HG02943 (cell line): Measurements from ENCODE around the gene PLCG1.
A peak's percentile ranks its signal among the peaks of the same experiment; 100 is the strongest.
"Not testable (repeated sequence)": the region's sequence is repeated elsewhere in the genome, so short reads cannot be mapped to it uniquely, and the experiment has no call there.

Source experiments
- ATAC-seq: cut with Tn5 transposase; IDR thresholded peaks from one replicate; pipeline ENCODE4 v1.9.1; 2021; ENCODE audit warnings: mild to moderate bottlenecking, low read depth, moderate library complexity; ENCODE audit not compliant: unreplicated experiment

Gene PLCG1

GRCh38 chr20:41123631-41124030 lies 13.7 kb upstream of the PLCG1 start:
- no peak for ATAC-seq

- no peak for ATAC-seq
Measured at GRCh38 chr20:41124451-41125094, 12.8 kb upstream of the PLCG1 start.

GRCh38 chr20:41125530-41126457 lies 11.5 kb upstream of the PLCG1 start:
- ATAC-seq, result no peak

GRCh38 chr20:41126719-41127118 lies 10.6 kb upstream of the PLCG1 start:
- ATAC-seq, result no peak

GRCh38 chr20:41128317-41128716 lies 9.0 kb upstream of the PLCG1 start:
- not testable (repeated sequence) for ATAC-seq

GRCh38 chr20:41131594-41132387 lies 5.6 kb upstream of the PLCG1 start:
- ATAC-seq, result no peak

GRCh38 chr20:41132388-41132775 lies 5.0 kb upstream of the PLCG1 start:
- ATAC-seq, result not testable (repeated sequence)

- ATAC-seq, result peak; percentile 33
Measured at GRCh38 chr20:41133709-41134361, 3.5 kb upstream of the PLCG1 start.

- ATAC-seq, result no peak
Measured at GRCh38 chr20:41134362-41135186, 2.8 kb upstream of the PLCG1 start.

- ATAC-seq, result no peak
Measured at GRCh38 chr20:41135187-41135887, 2.0 kb upstream of the PLCG1 start.

GRCh38 chr20:41135888-41136679 lies 1.3 kb upstream of the PLCG1 start:
- no peak for ATAC-seq

GRCh38 chr20:41137614-41138474 lies 501 bp downstream of the PLCG1 start:
- peak; percentile 15 for ATAC-seq

- ATAC-seq, result no peak
Measured at GRCh38 chr20:41138475-41139226, 1.3 kb downstream of the PLCG1 start.

- ATAC-seq, result no peak
Measured at GRCh38 chr20:41139227-41140093, 2.1 kb downstream of the PLCG1 start.

- no peak for ATAC-seq
Measured at GRCh38 chr20:41140226-41141133, 3.1 kb downstream of the PLCG1 start.
